CD4-positive, alpha-beta T cell (primary cell): ENCODE data around the gene VPS13D. TPM values are rescaled to one million over a fixed set of nuclear protein-coding genes. Genes with fewer than 3 reads are reported as not detected.

Source experiments
- ATAC-seq: fragments of 200-7000 bp; cut with Tn5 transposase; one replicate; pipeline ENCODE4 v1.10.0; 2022; ENCODE audit warnings: mild to moderate bottlenecking; ENCODE audit not compliant: poor library complexity
- CTCF ChIA-PET: fragments of 350-600 bp; sonication (Branson Sonifier 250); formaldehyde crosslinking; loops from one replicate; lab custom pipeline; 2021; ENCODE audit warnings: antibody characterized with exemption, inconsistent platforms; lab: Charles Lee
- POLR2A ChIA-PET: fragments of 350-600 bp; sonication (Branson Sonifier 250); formaldehyde crosslinking; loops from one replicate; lab custom pipeline; 2021; ENCODE audit warnings: antibody characterized with exemption, inconsistent platforms; lab: Charles Lee
- DNase-seq, 14 experiments: peaks; one replicate each; pipeline ENCODE4 v3.0.0-alpha.2; 2013 to 2020; ENCODE audit warnings: mixed read lengths in 2 of 14
- H3K27ac ChIP-seq, 2 donors: one replicate each; pipeline versions ENCODE4 v1.5.1 to v1.7.0; 2013; ENCODE audit warnings: low read length in 2 of 2, low read depth in 1 of 2, mild to moderate bottlenecking in 1 of 2
- H3K27me3 ChIP-seq, 2 experiments: 1 replicate in 1 of 2; 2 replicates in 1 of 2; pipeline versions ENCODE4 v1.6.1 to v1.7.0; 2013; ENCODE audit warnings: low read length in 2 of 2, control low read depth in 1 of 2, mild to moderate bottlenecking in 1 of 2, moderate library complexity in 1 of 2; ENCODE audit not compliant: insufficient read depth in 2 of 2, control insufficient read depth in 1 of 2
- H3K36me3 ChIP-seq: one replicate; pipeline ENCODE4 v1.6.1; 2013; ENCODE audit warnings: low read length, control low read depth; ENCODE audit not compliant: insufficient read depth
- H3K4me1 ChIP-seq: one replicate; pipeline ENCODE4 v1.6.1; 2013; ENCODE audit warnings: low read length, control low read depth; ENCODE audit not compliant: insufficient read depth
- H3K4me3 ChIP-seq: one replicate; pipeline ENCODE4 v1.5.1; 2013; ENCODE audit warnings: mild to moderate bottlenecking, low read length, moderate library complexity
- H3K9me3 ChIP-seq, 2 experiments: 1 replicate in 1 of 2; 2 replicates in 1 of 2; pipeline versions ENCODE4 v1.6.1 to v1.7.0; 2013; ENCODE audit warnings: low read length in 2 of 2, mild to moderate bottlenecking in 2 of 2, control low read depth in 1 of 2, moderate library complexity in 1 of 2; ENCODE audit not compliant: control insufficient read depth in 1 of 2, insufficient read depth in 1 of 2
- H3K27ac Mint-ChIP-seq: one replicate; pipeline ENCODE4 v1.8.0; 2020; ENCODE audit warnings: mixed read lengths
- H3K27me3 Mint-ChIP-seq: one replicate; pipeline ENCODE4 v1.8.0; 2021; ENCODE audit warnings: mixed read lengths
- H3K36me3 Mint-ChIP-seq: one replicate; pipeline ENCODE4 v1.8.0; 2021; ENCODE audit warnings: low read depth, mixed read lengths
- H3K4me1 Mint-ChIP-seq: one replicate; pipeline ENCODE4 v1.8.0; 2021; ENCODE audit warnings: low read depth, mixed read lengths
- H3K4me3 Mint-ChIP-seq: one replicate; pipeline ENCODE4 v1.8.0; 2020; ENCODE audit warnings: mild to moderate bottlenecking, mixed read lengths
- H3K9me3 Mint-ChIP-seq: one replicate; pipeline ENCODE4 v1.8.0; 2020; ENCODE audit warnings: mixed read lengths
- intact Hi-C, 2 experiments: fragments of 100-400 bp; cut with DNase I in 1 of 2; cut with micrococcal nuclease in 1 of 2; formaldehyde crosslinking; loops; one replicate each; pipeline versions ENCODE4 v1.15.1 to v1.9.0; 2023 to 2025; cut with DNase I, micrococcal nuclease
- total RNA-seq, 174 experiments: library from RNA in 2 of 174; stranded (reverse) in 2 of 174; gene quantifications; one replicate each; pipeline ENCODE4 v1.2.3 and lab custom pipeline; 2021 to 2026
- TF ChIP-seq, protein P1 (sequence below): fragments of 200-600 bp; IDR thresholded peaks from one replicate; pipeline ENCODE4 v1.8.0; 2022; ENCODE audit warnings: antibody characterized with exemption, mild to moderate bottlenecking

VPS13D gene
- total RNA-seq, 2 experiments from 2014 or later = 63.0 to 67.3 TPM

DNA sequence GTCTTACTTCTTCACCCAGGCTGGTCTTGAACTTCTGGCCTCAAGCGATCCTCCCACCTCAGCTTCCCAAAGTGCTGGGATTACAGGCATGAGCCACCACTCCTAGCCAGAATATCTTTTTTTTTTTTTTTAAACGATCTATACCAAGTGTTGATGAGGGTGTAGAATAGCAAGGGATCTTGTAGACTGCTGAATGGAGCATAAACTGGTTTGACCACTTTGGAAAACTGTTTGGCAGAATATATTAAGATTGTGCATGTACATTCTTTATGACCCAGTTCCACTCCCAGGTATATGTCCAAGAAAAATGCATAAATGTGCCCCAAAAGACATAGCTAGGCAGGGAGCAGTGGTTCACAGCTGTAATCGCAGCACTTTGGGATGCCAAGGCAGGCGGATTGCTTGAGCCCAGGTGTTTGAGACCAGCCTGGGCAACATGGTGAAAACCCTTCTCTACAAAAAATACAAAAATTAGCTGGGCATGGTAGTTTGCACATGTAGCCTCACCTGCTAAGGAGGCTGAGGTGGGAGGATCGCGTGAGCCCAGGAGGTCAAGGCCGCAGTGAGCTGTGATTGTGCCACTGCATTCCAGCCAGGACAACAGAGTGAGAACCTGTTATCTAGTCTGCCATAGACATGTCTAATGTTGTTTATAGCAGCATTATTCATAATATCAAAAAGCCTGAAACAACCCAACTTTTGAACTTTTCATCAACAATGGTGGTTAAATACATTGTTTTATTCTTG lies 184.0 kb downstream of the VPS13D start:
- intact Hi-C loops = no loop called here
- H3K27ac ChIP-seq = no peak overlapping the region
- CTCF ChIA-PET = interaction anchor here (1.4 kb wide), 1 partner anchor 9 kb away, joined by 3 read pairs; no protein-coding TSS in a partner anchor

DNA sequence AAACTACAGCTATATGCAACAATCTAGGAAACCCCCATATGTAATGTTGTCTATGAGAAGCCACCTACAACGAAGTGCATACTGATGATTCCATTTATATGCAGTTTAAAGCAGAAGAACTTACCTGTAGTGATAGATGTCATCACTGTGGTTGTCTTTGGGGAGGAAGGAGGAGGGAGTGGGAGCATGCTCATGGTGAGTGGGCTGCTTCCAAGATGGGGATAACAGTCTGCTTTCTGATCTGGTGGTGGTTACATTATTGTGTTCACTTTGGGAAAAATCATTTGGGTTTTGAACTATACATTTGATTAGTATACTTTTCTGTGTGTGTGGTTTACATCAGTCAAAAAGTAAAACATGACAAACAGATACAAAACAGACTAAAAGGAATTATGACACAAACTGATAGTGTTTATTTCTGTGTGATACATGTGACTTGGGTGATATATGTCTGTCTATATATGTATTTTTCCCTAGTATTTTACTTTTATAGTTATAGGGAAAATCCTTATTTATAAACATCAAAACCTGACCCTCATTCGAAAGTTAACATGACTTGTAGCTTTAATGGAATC lies 184.7 kb downstream of the VPS13D start:
- Mint-ChIP-seq H3K4me1 (peaks cover 32% of the 10 kb centered on the region), H3K36me3 (peaks cover 87% of the 10 kb centered on the region), H3K4me3 (no peak overlapping the region), H3K27ac (no peak overlapping the region), H3K9me3 (no peaks in the 10 kb centered on the region), H3K27me3 (no peaks in the 10 kb centered on the region)
- H3K36me3 ChIP-seq = peaks cover 44% of the 10 kb centered on the region
- H3K4me1 ChIP-seq = peaks cover 2% of the 10 kb centered on the region
- no peaks in the 10 kb centered on the region for H3K27me3 ChIP-seq
- no peak overlapping the region for H3K4me3 ChIP-seq
- TF ChIP-seq, protein P1, sequence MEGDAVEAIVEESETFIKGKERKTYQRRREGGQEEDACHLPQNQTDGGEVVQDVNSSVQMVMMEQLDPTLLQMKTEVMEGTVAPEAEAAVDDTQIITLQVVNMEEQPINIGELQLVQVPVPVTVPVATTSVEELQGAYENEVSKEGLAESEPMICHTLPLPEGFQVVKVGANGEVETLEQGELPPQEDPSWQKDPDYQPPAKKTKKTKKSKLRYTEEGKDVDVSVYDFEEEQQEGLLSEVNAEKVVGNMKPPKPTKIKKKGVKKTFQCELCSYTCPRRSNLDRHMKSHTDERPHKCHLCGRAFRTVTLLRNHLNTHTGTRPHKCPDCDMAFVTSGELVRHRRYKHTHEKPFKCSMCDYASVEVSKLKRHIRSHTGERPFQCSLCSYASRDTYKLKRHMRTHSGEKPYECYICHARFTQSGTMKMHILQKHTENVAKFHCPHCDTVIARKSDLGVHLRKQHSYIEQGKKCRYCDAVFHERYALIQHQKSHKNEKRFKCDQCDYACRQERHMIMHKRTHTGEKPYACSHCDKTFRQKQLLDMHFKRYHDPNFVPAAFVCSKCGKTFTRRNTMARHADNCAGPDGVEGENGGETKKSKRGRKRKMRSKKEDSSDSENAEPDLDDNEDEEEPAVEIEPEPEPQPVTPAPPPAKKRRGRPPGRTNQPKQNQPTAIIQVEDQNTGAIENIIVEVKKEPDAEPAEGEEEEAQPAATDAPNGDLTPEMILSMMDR = no peak
- DNase-seq (no peak), ATAC-seq (no peak)
- peaks cover 0 to 6% of the 10 kb centered on the region in 2 experiments for H3K9me3 ChIP-seq
- ChIA-PET POLR2A (interaction anchor here (0.5 kb wide), 1 partner anchor 30 kb away, joined by 3 read pairs; no protein-coding TSS in a partner anchor), CTCF (no interaction called here)
- intact Hi-C loops = no loop called here
- no peak overlapping the region for H3K27ac ChIP-seq

More for the DNA sequence above, 184.0 kb downstream of the VPS13D start:
- H3K27me3 Mint-ChIP-seq = no peaks in the 10 kb centered on the region
- Histone ChIP-seq H3K27me3 (no peaks in the 10 kb centered on the region), H3K9me3 (peaks cover 0 to 6% of the 10 kb centered on the region in 2 experiments), H3K4me1 (peaks cover 2% of the 10 kb centered on the region), H3K4me3 (no peak overlapping the region), H3K36me3 (peaks cover 37% of the 10 kb centered on the region)
- peaks cover 84% of the 10 kb centered on the region for H3K36me3 Mint-ChIP-seq
- POLR2A ChIA-PET = interaction anchor here (0.5 kb wide), 1 partner anchor 29 kb away, joined by 3 read pairs; no protein-coding TSS in a partner anchor
- no peak overlapping the region for H3K4me3 Mint-ChIP-seq
- ATAC-seq (no peak), DNase-seq (no peak)
- no peaks in the 10 kb centered on the region for H3K9me3 Mint-ChIP-seq
- TF ChIP-seq, protein P1 = no peak
- peaks cover 35% of the 10 kb centered on the region for H3K4me1 Mint-ChIP-seq
- no peak overlapping the region for H3K27ac Mint-ChIP-seq

GRCh38 chr1:12415038-12415466 lies 185.2 kb downstream of the VPS13D start:
- peaks cover 87% of the 10 kb centered on the region for H3K36me3 Mint-ChIP-seq
- DNase-seq = no peak

More at GRCh38 chr1:12415038-12415466, 185.2 kb downstream of the VPS13D start:
- no peak overlapping the region for H3K27ac ChIP-seq
- peaks cover 2% of the 10 kb centered on the region for H3K4me1 ChIP-seq
- H3K27me3 ChIP-seq = no peaks in the 10 kb centered on the region
- CTCF ChIA-PET = no interaction called here
- H3K9me3 ChIP-seq = peaks cover 0 to 3% of the 10 kb centered on the region in 2 experiments
- peaks cover 43% of the 10 kb centered on the region for H3K36me3 ChIP-seq
- TF ChIP-seq, protein P1 = no peak
- H3K4me1 Mint-ChIP-seq = peaks cover 32% of the 10 kb centered on the region
- H3K4me3 Mint-ChIP-seq = no peak overlapping the region
- no peak for ATAC-seq
- H3K27me3 Mint-ChIP-seq = no peaks in the 10 kb centered on the region
- no peak overlapping the region for H3K27ac Mint-ChIP-seq
- H3K9me3 Mint-ChIP-seq = no peaks in the 10 kb centered on the region
- H3K4me3 ChIP-seq = no peak overlapping the region
- POLR2A ChIA-PET = interaction anchor here (0.9 kb wide), 1 partner anchor 203 kb away, joined by 3 read pairs; the partner anchor contains the start of gene DHRS3
- intact Hi-C loops = no loop called here
